Liver (tissue), 3 donors: Measurements from ENCODE around the gene FGF14.

Experiments
- FOXA1 ChIP-seq: IDR thresholded peaks from 2 replicates; pipeline ENCODE4 v1.6.1; 2016; ENCODE audit warnings: antibody characterized with exemption
- RXRA ChIP-seq, 2 donors: IDR thresholded peaks; 2 replicates each; pipeline ENCODE4 v1.6.1; 2017 to 2018; ENCODE audit warnings: antibody characterized with exemption in 2 of 2, mild to moderate bottlenecking in 1 of 2
- SP1 ChIP-seq: IDR thresholded peaks from 2 replicates; pipeline ENCODE4 v1.6.1; 2018; ENCODE audit warnings: antibody characterized with exemption, mild to moderate bottlenecking
- TF ChIP-seq, protein P1 (sequence below): fragments of 150-350 bp; IDR thresholded peaks from 2 replicates; pipeline ENCODE4 v1.5.1; 2017; ENCODE audit warnings: improper control_type of control experiment, low read depth, low read length; ENCODE audit not compliant: missing input control
- donor health status: healthy.
- donor health status: healthy.

DNA sequence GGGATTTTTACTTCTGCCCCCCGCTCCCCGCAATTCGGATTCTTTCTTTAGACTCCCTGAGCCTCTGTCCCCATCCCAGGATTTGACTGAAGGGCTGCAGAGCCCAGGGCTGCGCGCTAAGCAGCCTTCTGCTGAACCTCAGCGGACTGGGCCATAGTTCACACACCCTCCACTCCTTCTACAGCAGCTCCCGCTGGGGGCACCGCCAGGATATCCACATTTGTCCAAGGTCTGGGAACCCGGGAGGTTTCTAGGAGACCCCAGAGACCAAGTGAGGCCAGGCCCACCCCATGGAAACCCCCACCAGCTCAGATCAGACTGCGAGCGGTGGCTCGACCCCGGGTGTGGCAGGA lies 486.1 kb downstream of the FGF14 start:
- TF ChIP-seq SP1 (no peak), RXRA (IDR thresholded peaks at IDR 0.05) (no peak), FOXA1 (no peak)
- TF ChIP-seq, protein P1, sequence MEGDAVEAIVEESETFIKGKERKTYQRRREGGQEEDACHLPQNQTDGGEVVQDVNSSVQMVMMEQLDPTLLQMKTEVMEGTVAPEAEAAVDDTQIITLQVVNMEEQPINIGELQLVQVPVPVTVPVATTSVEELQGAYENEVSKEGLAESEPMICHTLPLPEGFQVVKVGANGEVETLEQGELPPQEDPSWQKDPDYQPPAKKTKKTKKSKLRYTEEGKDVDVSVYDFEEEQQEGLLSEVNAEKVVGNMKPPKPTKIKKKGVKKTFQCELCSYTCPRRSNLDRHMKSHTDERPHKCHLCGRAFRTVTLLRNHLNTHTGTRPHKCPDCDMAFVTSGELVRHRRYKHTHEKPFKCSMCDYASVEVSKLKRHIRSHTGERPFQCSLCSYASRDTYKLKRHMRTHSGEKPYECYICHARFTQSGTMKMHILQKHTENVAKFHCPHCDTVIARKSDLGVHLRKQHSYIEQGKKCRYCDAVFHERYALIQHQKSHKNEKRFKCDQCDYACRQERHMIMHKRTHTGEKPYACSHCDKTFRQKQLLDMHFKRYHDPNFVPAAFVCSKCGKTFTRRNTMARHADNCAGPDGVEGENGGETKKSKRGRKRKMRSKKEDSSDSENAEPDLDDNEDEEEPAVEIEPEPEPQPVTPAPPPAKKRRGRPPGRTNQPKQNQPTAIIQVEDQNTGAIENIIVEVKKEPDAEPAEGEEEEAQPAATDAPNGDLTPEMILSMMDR, result no peak
